ENCODE results near the gene SLC34A1. TPM values are rescaled to one million over a fixed set of nuclear protein-coding genes. Genes with fewer than 3 reads are reported as not detected.

Gene SLC34A1
- total and polyA plus RNA-seq, 11 donors = not detected

DNA sequence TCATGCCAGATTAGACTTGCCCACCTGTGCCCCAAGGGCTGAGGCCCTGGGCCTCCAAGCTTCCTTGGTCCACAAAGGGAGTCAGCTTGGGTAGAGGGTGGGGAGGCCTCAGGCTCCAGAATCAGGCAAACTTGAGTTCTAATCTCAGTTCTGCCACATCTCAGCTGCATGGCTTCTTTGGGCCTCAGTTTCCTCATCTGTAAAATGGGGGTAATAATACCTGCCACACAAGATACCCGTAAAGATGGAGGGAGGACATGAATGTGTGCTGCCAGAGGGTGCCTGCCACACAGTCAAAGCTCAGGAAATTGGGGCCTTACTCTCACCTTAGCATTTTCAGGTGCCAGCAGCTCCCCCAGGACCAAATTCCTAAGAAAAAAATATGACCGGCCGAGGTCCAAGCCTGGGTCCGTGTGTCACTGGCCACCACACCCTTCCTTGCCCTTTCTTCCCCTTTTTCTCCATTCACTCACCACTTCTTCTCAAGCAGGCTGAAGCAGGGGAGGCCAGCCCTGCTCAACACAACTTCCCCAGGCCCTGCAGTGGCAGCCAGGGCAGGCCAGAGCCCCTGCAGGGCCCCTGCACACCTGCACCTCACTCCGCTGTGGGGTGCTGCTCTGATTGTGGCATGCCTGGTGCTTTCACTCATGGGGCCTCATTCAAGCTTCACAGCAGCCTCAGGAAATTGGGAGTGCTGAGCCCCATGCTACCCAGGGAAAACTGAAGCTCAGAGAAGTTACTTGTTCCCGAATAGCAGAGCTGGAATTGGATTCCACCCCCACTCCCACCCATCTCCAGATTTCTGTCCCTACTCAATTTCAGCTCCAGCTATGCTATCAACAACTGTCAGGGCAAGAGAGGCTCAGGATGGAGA is 22.6 kb upstream of the SLC34A1 start:
- no peak for ATAC-seq
- Histone ChIP-seq H3K4me1 (peaks cover 0 to 86% (median 32%) of the 10 kb centered on the region in 12 donors), H3K27me3 (no peaks in the 10 kb centered on the region), H3K36me3 (peaks cover 0 to under 1% (median 0%) of the 10 kb centered on the region in 9 donors), H3K9me3 (no peaks in the 10 kb centered on the region), H3K27ac (peak overlapping the region in 1 of 12 donors; percentile 49), H3K4me3 (no peak overlapping the region)
- peak in 1 of 5 donors; percentile 69 for DNase-seq
- intact Hi-C loops (cut with DNase I) = loop anchor here in 1 of 10 donors (10.0 kb wide), 1 partner anchor 47 kb away; the partner anchor contains the start of gene MXD3
- WGBS, 4 donors = 74 to 80% (median 78%) methylated on average over 6 of the region's 6 CpGs
- TF ChIP-seq POLR2A (IDR thresholded peaks at IDR 0.05) = no peak
- TF ChIP-seq, protein P1, sequence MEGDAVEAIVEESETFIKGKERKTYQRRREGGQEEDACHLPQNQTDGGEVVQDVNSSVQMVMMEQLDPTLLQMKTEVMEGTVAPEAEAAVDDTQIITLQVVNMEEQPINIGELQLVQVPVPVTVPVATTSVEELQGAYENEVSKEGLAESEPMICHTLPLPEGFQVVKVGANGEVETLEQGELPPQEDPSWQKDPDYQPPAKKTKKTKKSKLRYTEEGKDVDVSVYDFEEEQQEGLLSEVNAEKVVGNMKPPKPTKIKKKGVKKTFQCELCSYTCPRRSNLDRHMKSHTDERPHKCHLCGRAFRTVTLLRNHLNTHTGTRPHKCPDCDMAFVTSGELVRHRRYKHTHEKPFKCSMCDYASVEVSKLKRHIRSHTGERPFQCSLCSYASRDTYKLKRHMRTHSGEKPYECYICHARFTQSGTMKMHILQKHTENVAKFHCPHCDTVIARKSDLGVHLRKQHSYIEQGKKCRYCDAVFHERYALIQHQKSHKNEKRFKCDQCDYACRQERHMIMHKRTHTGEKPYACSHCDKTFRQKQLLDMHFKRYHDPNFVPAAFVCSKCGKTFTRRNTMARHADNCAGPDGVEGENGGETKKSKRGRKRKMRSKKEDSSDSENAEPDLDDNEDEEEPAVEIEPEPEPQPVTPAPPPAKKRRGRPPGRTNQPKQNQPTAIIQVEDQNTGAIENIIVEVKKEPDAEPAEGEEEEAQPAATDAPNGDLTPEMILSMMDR (IDR thresholded peaks at IDR 0.05) = no peak

DNA sequence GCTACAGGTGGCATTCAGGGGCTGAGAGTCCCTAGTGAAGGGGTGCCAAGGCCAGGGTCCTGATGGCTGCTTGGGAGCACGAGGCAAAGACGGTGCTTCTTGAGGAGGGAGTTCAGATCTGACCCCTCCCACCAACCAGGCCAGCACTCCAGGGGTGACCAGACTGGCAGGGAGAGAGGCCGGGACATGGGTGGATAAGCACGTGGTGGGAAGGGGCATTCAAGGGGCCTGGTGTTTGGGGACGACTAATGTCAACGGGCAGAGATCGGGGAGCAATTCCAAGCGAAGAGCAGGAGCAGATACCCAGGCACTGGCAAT is 22.0 kb upstream of the SLC34A1 start:
- Histone ChIP-seq H3K9me3 (no peaks in the 10 kb centered on the region), H3K27ac (peak overlapping the region in 1 of 12 donors; percentile 49), H3K36me3 (peaks cover 0 to 6% (median 0%) of the 10 kb centered on the region in 9 donors), H3K4me3 (no peak overlapping the region), H3K27me3 (no peaks in the 10 kb centered on the region), H3K4me1 (peaks cover 0 to 84% (median 36%) of the 10 kb centered on the region in 12 donors)
- no peak for TF ChIP-seq POLR2A (IDR thresholded peaks at IDR 0.05)
- intact Hi-C loops (cut with DNase I) = loop anchor here in 1 of 10 donors (10.0 kb wide), 1 partner anchor 47 kb away; the partner anchor contains the start of gene MXD3
- WGBS, 4 donors = 63 to 65% (median 64%) methylated on average over 8 of the region's 8 CpGs
- DNase-seq (peak in 1 of 5 donors; percentile 37), ATAC-seq (no peak)

DNA sequence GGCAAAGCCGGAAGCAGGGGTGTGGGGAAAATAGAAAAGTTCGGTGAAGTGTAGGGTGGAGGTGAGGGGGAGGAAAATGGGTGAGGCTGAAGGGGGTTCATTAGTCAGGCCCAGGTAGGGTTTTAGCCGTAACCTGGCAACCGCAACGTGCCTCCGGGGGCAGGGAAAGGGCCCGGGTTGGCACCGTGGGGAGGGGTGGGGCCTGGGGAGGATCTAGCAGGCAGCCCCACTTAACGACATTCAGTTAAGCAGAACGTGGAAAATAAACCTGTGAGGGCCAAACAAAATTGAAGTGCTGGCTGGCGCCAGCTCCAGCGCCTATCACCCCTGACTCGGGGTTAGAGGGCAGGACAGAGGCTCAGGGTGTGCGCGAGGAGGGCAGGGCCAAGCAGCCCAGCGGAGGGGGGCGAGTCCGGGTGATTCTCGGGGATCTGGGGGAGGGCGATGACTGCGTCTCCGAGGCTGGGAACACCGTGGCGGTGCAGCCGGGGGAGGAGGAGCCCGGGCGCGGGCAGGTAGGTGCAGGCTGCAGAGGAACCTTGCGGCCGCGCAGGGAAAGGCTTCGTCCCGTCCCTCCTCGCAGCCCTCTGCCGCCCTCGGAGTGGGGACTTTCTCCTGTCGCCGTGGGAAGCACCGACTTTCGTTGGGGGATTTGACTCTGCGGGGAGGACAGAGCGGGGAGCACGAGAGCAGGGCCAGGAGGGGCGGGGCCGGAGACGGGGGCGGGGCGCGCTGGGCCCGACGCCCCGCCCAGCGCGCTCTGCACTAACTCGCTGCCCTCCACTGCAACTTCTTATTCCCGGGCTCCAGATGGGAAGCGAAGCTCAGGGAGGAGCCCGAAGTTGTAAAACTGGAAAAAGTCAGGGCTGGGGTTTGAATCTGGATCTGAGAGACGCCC is 21.4 kb upstream of the SLC34A1 start:
- Histone ChIP-seq H3K27me3 (no peaks in the 10 kb centered on the region), H3K4me1 (peaks cover 0 to 86% (median 41%) of the 10 kb centered on the region in 12 donors), H3K9me3 (no peaks in the 10 kb centered on the region), H3K27ac (peak overlapping the region in 2 of 12 donors; percentile 29 to 35), H3K4me3 (peak overlapping the region in 11 of 12 donors; percentile 5 to 59 (median 49)), H3K36me3 (peaks cover 0 to 12% (median 0%) of the 10 kb centered on the region in 9 donors)
- TF ChIP-seq, protein P1 (IDR thresholded peaks at IDR 0.05) = no peak
- TF ChIP-seq POLR2A (IDR thresholded peaks at IDR 0.05) = no peak
- ATAC-seq (peak in 3 of 4 donors; percentile 42 to 54 (median 53)), DNase-seq (peak; percentile 54 to 71 (median 63))
- 12 to 19% (median 14%) methylated on average over 37 to 59 of the region's 59 CpGs for WGBS, 4 donors
- intact Hi-C loops (cut with DNase I) = loop anchor here in 1 of 10 donors (10.0 kb wide), 1 partner anchor 48 kb away; the partner anchor contains the start of gene MXD3

DNA sequence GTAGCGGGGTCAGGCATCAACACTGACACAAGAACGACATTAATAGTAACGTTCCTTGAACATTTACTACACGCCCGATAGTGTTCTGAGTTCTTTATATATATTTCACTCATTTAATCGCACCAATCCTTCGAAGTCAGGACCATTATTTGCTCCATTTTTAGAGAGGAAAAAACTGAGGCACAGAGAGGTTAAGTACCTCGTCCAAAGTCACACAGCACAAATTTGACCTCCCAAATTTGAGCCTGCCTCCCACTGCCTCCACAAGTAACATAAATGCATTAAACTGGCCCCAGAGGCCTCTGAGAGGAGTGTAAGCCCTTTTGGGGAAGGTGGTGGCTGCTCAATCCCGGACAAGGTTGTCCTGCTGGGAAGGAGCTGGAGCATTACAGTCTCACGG is 20.7 kb upstream of the SLC34A1 start:
- H3K9me3 ChIP-seq = no peaks in the 10 kb centered on the region
- peaks cover 0 to 17% (median 0%) of the 10 kb centered on the region in 9 donors for H3K36me3 ChIP-seq
- no peaks in the 10 kb centered on the region for H3K27me3 ChIP-seq
- peaks cover 0 to 80% (median 35%) of the 10 kb centered on the region in 12 donors for H3K4me1 ChIP-seq
- ATAC-seq = no peak
- H3K4me3 ChIP-seq = peak overlapping the region in 9 of 12 donors; percentile 34 to 59 (median 50)
- WGBS, 4 donors = 39 to 43% (median 42%) methylated on average over 10 of the region's 10 CpGs
- intact Hi-C loops (cut with DNase I) = loop anchor here in 1 of 10 donors (10.0 kb wide), 1 partner anchor 49 kb away; the partner anchor contains the start of gene MXD3
- DNase-seq = peak in 1 of 5 donors; percentile 14
- TF ChIP-seq, protein P1 (IDR thresholded peaks at IDR 0.05) = no peak
- TF ChIP-seq POLR2A (IDR thresholded peaks at IDR 0.05) = no peak
- no peak overlapping the region for H3K27ac ChIP-seq
